GM12878 (cell line): ENCODE data around the gene PP2D1. TPM values are rescaled to one million over a fixed set of nuclear protein-coding genes. Genes with fewer than 3 reads are reported as not detected.

Experiments used
- CHD4 ChIP-seq: fragments of 200-600 bp; sonication (generic); IDR thresholded peaks from 2 replicates; pipeline ENCODE4 v1.6.1; 2016; ENCODE audit warnings: mild to moderate bottlenecking
- EED ChIP-seq: sonication (generic); IDR thresholded peaks from 2 replicates; pipeline ENCODE4 v1.6.1; 2016; ENCODE audit warnings: antibody characterized with exemption, low read depth
- EP300 ChIP-seq, 2 experiments: fragments of 150-350 bp in 1 of 2; IDR thresholded peaks; 2 replicates each; pipeline ENCODE4 v1.6.1; 2011 to 2012; ENCODE audit warnings: low read depth in 2 of 2, low read length in 2 of 2, borderline replicate concordance in 1 of 2, improper control_type of control experiment in 1 of 2, inconsistent platforms in 1 of 2; ENCODE audit not compliant: control insufficient read depth in 1 of 2
- IRF4 ChIP-seq: IDR thresholded peaks from 2 replicates; pipeline ENCODE4 v1.6.1; 2011; ENCODE audit warnings: low read depth, low read length
- JUND ChIP-seq: IDR thresholded peaks from 2 replicates; pipeline ENCODE4 v1.6.1; 2012; ENCODE audit warnings: low read depth, mild to moderate bottlenecking, low read length, improper control_type of control experiment, moderate library complexity
- MEF2B ChIP-seq: fragments of 450-650 bp; IDR thresholded peaks from 2 replicates; pipeline ENCODE4 v1.6.1; 2018; ENCODE audit warnings: mild to moderate bottlenecking, moderate library complexity; ENCODE audit not compliant: partially characterized antibody, poor library complexity, severe bottlenecking
- NFYB ChIP-seq: IDR thresholded peaks from 2 replicates; pipeline ENCODE4 v1.6.1; 2011; ENCODE audit warnings: low read depth, mild to moderate bottlenecking, low read length, improper control_type of control experiment, moderate library complexity; ENCODE audit not compliant: insufficient read depth
- NR2C2 ChIP-seq: IDR thresholded peaks from 2 replicates; pipeline ENCODE4 v1.6.1; 2011; ENCODE audit warnings: borderline replicate concordance, low read depth; ENCODE audit not compliant: control insufficient read depth, insufficient read length
- POU2F2 ChIP-seq: IDR thresholded peaks from 3 replicates; pipeline ENCODE4 v1.6.1; 2011; ENCODE audit warnings: low read depth, mild to moderate bottlenecking, low read length, borderline replicate concordance
- RAD51 ChIP-seq: fragments of 450-650 bp; IDR thresholded peaks from 2 replicates; pipeline ENCODE4 v1.6.1; 2016; ENCODE audit warnings: moderate library complexity, mild to moderate bottlenecking, inconsistent platforms
- SMC3 ChIP-seq: IDR thresholded peaks from 2 replicates; pipeline ENCODE4 v1.6.1; 2011; ENCODE audit warnings: low read length, improper control_type of control experiment, borderline replicate concordance
- STAT3 ChIP-seq: IDR thresholded peaks from 2 replicates; pipeline ENCODE4 v1.6.1; 2011; ENCODE audit warnings: low read depth, low read length, improper control_type of control experiment
- TBL1XR1 ChIP-seq: IDR thresholded peaks from 2 replicates; pipeline ENCODE4 v1.6.1; 2012; ENCODE audit warnings: low read depth, low read length, improper control_type of control experiment
- TCF7 ChIP-seq: IDR thresholded peaks from 2 replicates; pipeline ENCODE4 v1.6.1; 2014; ENCODE audit warnings: antibody characterized with exemption, borderline replicate concordance
- ZNF217 ChIP-seq: fragments of 450-650 bp; IDR thresholded peaks from 2 replicates; pipeline ENCODE4 v1.6.1; 2017; ENCODE audit warnings: antibody characterized with exemption, mild to moderate bottlenecking
- ZSCAN29 ChIP-seq: fragments of 450-650 bp; IDR thresholded peaks from 2 replicates; pipeline ENCODE4 v1.6.1; 2017; ENCODE audit warnings: mild to moderate bottlenecking, moderate library complexity
- polyA plus RNA-seq, 11 experiments: library from polyadenylated mRNA; depleted of rRNA in 4 of 11; unstranded in 6 of 11; stranded (reverse) in 5 of 11; fragments of >200 nt; fragmentation: Nextera tagmentation in 4 of 11; fragmentation: Illumina TruSeq in 1 of 11; extraction: Ambion mirVana in 4 of 11; extraction: Trizol in 1 of 11; gene quantifications; 1 replicate in 1 of 11; 2 replicates in 10 of 11; pipeline versions ENCODE4 v1.2.1 to v1.2.3, GENCODE V29; 2011 to 2016; ENCODE audit warnings: inconsistent platforms in 2 of 11, missing spikeins in 2 of 11, low read depth in 1 of 11
- total RNA-seq, 4 experiments: library from RNA; depleted of rRNA in 3 of 4; stranded (reverse); fragments of >200 nt in 3 of 4; fragmentation: Illumina TruSeq in 1 of 4; extraction: Trizol in 1 of 4; gene quantifications; 2 replicates each; pipeline versions ENCODE4 v1.2.1 to v1.2.3, GENCODE V29; 2013 to 2021
- TF ChIP-seq, protein P1 (sequence below): fragments of 450-650 bp; formaldehyde crosslinking; IDR thresholded peaks from 2 replicates; pipeline ENCODE4 v1.4.0; 2022; ENCODE audit warnings: mild to moderate bottlenecking, moderate library complexity
- TF ChIP-seq, protein P2 (sequence below): fragments of 450-650 bp; IDR thresholded peaks from 2 replicates; pipeline ENCODE4 v1.6.1; 2017; ENCODE audit warnings: mild to moderate bottlenecking, moderate library complexity
- TF ChIP-seq, protein P3 (sequence below): fragments of 450-650 bp; IDR thresholded peaks from 2 replicates; pipeline ENCODE4 v1.6.1; 2018; ENCODE audit warnings: borderline replicate concordance, mild to moderate bottlenecking; ENCODE audit not compliant: partially characterized antibody
- TF ChIP-seq, protein P4 (sequence below): IDR thresholded peaks from 2 replicates; pipeline ENCODE4 v1.6.1; 2012; ENCODE audit warnings: low read depth, low read length, improper control_type of control experiment

The PP2D1 gene
- total and polyA plus RNA-seq, 10 of the 15 experiments (the other 5 are each of a cell fraction or from before 2014, with no cell fraction given), result 0.04 to 0.18 (median 0.17) TPM; not detected in 7

DNA sequence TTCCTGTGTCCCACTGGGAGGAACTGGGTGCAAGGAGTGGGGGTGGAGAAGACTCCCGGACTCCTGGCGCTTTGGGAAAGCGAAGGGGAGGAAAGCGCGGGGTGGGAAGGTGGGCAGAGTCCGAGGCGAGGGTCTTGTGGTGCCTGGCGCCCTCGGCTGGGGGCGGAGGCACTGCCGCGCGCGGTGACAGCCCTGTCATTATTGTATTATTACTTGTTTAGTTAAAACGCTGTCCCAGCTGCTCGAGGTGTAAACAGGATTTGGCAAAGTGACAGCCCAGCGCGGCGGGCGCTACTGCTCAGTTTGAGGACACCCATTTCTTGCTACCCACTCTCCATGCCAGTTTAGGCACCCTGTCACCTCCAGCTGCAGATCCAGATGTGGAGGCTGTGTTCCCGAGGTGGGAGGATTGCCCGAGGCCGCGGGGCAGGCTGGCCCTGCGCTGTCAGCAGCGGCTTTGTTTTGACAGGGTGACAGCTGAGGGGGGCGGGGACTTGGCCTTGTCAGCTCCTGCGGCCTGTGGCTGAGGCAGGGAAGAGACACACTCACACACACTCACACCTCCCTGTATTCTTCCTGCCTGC, 29.2 kb upstream of the PP2D1 start (continued):
- TF ChIP-seq, protein P1, sequence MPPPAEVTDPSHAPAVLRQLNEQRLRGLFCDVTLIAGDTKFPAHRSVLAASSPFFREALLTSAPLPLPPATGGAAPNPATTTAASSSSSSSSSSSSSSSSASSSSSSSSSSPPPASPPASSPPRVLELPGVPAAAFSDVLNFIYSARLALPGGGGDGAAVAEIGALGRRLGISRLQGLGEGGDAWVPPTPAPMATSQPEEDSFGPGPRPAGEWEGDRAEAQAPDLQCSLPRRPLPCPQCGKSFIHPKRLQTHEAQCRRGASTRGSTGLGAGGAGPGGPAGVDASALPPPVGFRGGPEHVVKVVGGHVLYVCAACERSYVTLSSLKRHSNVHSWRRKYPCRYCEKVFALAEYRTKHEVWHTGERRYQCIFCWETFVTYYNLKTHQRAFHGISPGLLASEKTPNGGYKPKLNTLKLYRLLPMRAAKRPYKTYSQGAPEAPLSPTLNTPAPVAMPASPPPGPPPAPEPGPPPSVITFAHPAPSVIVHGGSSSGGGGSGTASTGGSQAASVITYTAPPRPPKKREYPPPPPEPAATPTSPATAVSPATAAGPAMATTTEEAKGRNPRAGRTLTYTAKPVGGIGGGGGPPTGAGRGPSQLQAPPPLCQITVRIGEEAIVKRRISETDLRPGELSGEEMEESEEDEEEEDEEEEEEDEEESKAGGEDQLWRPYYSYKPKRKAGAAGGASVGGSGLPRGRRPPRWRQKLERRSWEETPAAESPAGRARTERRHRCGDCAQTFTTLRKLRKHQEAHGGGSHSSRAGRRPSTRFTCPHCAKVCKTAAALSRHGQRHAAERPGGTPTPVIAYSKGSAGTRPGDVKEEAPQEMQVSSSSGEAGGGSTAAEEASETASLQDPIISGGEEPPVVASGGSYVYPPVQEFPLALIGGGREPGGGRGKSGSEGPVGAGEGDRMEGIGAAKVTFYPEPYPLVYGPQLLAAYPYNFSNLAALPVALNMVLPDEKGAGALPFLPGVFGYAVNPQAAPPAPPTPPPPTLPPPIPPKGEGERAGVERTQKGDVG (CRISPR knock-in tag), result no peak
- no peak for TF ChIP-seq MEF2B
- TF ChIP-seq, protein P2, sequence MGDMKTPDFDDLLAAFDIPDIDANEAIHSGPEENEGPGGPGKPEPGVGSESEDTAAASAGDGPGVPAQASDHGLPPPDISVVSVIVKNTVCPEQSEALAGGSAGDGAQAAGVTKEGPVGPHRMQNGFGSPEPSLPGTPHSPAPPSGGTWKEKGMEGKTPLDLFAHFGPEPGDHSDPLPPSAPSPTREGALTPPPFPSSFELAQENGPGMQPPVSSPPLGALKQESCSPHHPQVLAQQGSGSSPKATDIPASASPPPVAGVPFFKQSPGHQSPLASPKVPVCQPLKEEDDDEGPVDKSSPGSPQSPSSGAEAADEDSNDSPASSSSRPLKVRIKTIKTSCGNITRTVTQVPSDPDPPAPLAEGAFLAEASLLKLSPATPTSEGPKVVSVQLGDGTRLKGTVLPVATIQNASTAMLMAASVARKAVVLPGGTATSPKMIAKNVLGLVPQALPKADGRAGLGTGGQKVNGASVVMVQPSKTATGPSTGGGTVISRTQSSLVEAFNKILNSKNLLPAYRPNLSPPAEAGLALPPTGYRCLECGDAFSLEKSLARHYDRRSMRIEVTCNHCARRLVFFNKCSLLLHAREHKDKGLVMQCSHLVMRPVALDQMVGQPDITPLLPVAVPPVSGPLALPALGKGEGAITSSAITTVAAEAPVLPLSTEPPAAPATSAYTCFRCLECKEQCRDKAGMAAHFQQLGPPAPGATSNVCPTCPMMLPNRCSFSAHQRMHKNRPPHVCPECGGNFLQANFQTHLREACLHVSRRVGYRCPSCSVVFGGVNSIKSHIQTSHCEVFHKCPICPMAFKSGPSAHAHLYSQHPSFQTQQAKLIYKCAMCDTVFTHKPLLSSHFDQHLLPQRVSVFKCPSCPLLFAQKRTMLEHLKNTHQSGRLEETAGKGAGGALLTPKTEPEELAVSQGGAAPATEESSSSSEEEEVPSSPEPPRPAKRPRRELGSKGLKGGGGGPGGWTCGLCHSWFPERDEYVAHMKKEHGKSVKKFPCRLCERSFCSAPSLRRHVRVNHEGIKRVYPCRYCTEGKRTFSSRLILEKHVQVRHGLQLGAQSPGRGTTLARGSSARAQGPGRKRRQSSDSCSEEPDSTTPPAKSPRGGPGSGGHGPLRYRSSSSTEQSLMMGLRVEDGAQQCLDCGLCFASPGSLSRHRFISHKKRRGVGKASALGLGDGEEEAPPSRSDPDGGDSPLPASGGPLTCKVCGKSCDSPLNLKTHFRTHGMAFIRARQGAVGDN, result peak; percentile 17; the same call in 1 of the 2 replicates
- TF ChIP-seq POU2F2, result no peak
- no peak for TF ChIP-seq EP300 (IDR thresholded peaks at IDR 0.05; ENCODE audit: borderline replicate concordance in 1 of 2, control insufficient read depth in 1 of 2, low read depth in 2 of 2, low read length in 2 of 2)
- TF ChIP-seq IRF4, result no peak
- TF ChIP-seq, protein P3, sequence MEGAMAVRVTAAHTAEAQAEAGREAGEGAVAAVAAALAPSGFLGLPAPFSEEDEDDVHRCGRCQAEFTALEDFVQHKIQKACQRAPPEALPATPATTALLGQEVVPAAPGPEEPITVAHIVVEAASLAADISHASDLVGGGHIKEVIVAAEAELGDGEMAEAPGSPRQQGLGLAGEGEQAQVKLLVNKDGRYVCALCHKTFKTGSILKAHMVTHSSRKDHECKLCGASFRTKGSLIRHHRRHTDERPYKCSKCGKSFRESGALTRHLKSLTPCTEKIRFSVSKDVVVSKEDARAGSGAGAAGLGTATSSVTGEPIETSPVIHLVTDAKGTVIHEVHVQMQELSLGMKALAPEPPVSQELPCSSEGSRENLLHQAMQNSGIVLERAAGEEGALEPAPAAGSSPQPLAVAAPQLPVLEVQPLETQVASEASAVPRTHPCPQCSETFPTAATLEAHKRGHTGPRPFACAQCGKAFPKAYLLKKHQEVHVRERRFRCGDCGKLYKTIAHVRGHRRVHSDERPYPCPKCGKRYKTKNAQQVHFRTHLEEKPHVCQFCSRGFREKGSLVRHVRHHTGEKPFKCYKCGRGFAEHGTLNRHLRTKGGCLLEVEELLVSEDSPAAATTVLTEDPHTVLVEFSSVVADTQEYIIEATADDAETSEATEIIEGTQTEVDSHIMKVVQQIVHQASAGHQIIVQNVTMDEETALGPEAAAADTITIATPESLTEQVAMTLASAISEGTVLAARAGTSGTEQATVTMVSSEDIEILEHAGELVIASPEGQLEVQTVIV, result no peak
- TF ChIP-seq NFYB, result no peak
- TF ChIP-seq CHD4, result no peak
- TF ChIP-seq ZNF217, result 0 out of 2 replicates have a peak, but pooled peaks have one; percentile 0
- TF ChIP-seq TCF7, result no peak
- no peak for TF ChIP-seq RAD51
- no peak for TF ChIP-seq SMC3
- TF ChIP-seq, protein P4, sequence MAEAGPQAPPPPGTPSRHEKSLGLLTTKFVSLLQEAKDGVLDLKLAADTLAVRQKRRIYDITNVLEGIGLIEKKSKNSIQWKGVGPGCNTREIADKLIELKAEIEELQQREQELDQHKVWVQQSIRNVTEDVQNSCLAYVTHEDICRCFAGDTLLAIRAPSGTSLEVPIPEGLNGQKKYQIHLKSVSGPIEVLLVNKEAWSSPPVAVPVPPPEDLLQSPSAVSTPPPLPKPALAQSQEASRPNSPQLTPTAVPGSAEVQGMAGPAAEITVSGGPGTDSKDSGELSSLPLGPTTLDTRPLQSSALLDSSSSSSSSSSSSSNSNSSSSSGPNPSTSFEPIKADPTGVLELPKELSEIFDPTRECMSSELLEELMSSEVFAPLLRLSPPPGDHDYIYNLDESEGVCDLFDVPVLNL, result no peak
- 0 out of 2 replicates have a peak, but pooled peaks have one; percentile 41 for TF ChIP-seq EED
- no peak for TF ChIP-seq NR2C2
- TF ChIP-seq ZSCAN29, result no peak
- no peak for TF ChIP-seq JUND
- no peak for TF ChIP-seq STAT3
- TF ChIP-seq TBL1XR1, result no peak
